K562 (cell line): Measurements from ENCODE around the gene PLCB1. TPM values are rescaled to one million over a fixed set of nuclear protein-coding genes. Genes with fewer than 3 reads are reported as not detected.

ENCODE experiments used
- ATAC-seq: fragments of 200-7000 bp; cut with Tn5 transposase; 3 replicates; pipeline ENCODE4 v1.9.1; 2020; ENCODE audit warnings: moderate library complexity
- BruUV-seq: library from RNA; stranded (reverse); fragments of 400-500 nt; replicated peaks from 2 replicates; lab custom pipeline; 2021; lab: Mats Ljungman, UMichigan
- CTCF ChIA-PET: fragments of 300-600 bp; formaldehyde crosslinking; extraction: SDS; loops from one replicate; lab custom pipeline; 2021; ENCODE audit warnings: low intra/inter-chr PET ratio; lab: Yijun Ruan, JAX
- POLR2A ChIA-PET: fragments of 300-600, 350-650 bp; sonication (Branson Sonifier 250); formaldehyde crosslinking; extraction: SDS; loops from one replicate; lab custom pipeline; 2021; ENCODE audit warnings: antibody characterized with exemption, inconsistent platforms; lab: Yijun Ruan, JAX
- DNase-seq, 4 experiments: peaks; one replicate each; pipeline versions ENCODE4 v3.0.0 to v3.0.0-alpha.2; 2011 to 2018; ENCODE audit warnings: low spot score in 3 of 4, mixed read lengths in 3 of 4; ENCODE audit errors: extremely low read depth in 1 of 4
- FAIRE-seq: peaks from 2 replicates; lab custom pipeline; 2011; peaks lifted over from hg19 to GRCh38; lab: Jason Lieb, UNC
- H2AFZ ChIP-seq: 2 replicates; pipeline ENCODE4 v1.6.0; 2011; ENCODE audit warnings: low read depth, low read length, control low read depth, inconsistent platforms
- H3K27ac ChIP-seq: fragments of 200-600 bp; 3 replicates; pipeline ENCODE4 v1.8.0; 2011; ENCODE audit warnings: low read depth, mild to moderate bottlenecking, control low read depth, inconsistent platforms, low read length, moderate library complexity, mixed read lengths; ENCODE audit errors: extremely low read depth
- H3K27me3 ChIP-seq, 2 experiments: fragments of 300-600 bp in 1 of 2; 2 replicates in 1 of 2; 3 replicates in 1 of 2; pipeline versions ENCODE4 v1.6.0 to v1.8.0; 2011; ENCODE audit warnings: inconsistent platforms in 2 of 2, low read length in 2 of 2, mild to moderate bottlenecking in 1 of 2, mixed read lengths in 1 of 2, moderate library complexity in 1 of 2; ENCODE audit not compliant: control insufficient read depth in 2 of 2, insufficient read depth in 2 of 2
- H3K36me3 ChIP-seq: fragments of 300-600 bp; 3 replicates; pipeline ENCODE4 v1.8.0; 2011; ENCODE audit warnings: mild to moderate bottlenecking, low read length, inconsistent platforms; ENCODE audit not compliant: control insufficient read depth, insufficient read depth
- H3K4me1 ChIP-seq, 2 experiments: fragments of 200-600 bp in 1 of 2; replicated peaks in 1 of 2; 2 replicates in 1 of 2; 3 replicates in 1 of 2; pipeline versions ENCODE4 v1.5.1 to v1.8.0; 2011; ENCODE audit warnings: inconsistent platforms in 2 of 2, low read length in 2 of 2, mild to moderate bottlenecking in 1 of 2, mixed read lengths in 1 of 2, moderate library complexity in 1 of 2; ENCODE audit not compliant: control insufficient read depth in 2 of 2, insufficient read depth in 2 of 2
- H3K4me2 ChIP-seq: 2 replicates; pipeline ENCODE4 v1.6.1; 2011; ENCODE audit warnings: low read length, control low read depth, inconsistent platforms, mixed read lengths; ENCODE audit not compliant: insufficient read depth
- H3K4me3 ChIP-seq: fragments of 200-600 bp; sonication (generic), shearing (Covaris generic); 2 replicates; pipeline ENCODE4 v1.5.1; 2016; ENCODE audit warnings: control low read depth, inconsistent platforms
- H3K79me2 ChIP-seq: fragments of 200-600 bp; 3 replicates; pipeline ENCODE4 v1.8.0; 2011; ENCODE audit warnings: low read length, inconsistent platforms; ENCODE audit not compliant: control insufficient read depth, insufficient read depth
- H3K9ac ChIP-seq, 2 experiments: 2 replicates each; pipeline versions ENCODE4 v1.6.0 to v1.6.1; 2011; ENCODE audit warnings: low read depth in 2 of 2, low read length in 2 of 2, control low read depth in 1 of 2, inconsistent platforms in 1 of 2, mild to moderate bottlenecking in 1 of 2, mixed read lengths in 1 of 2; ENCODE audit not compliant: insufficient read depth in 1 of 2
- H3K9me1 ChIP-seq: one replicate; pipeline ENCODE4 v1.6.0; 2011; ENCODE audit warnings: inconsistent platforms, mild to moderate bottlenecking, low read length, moderate library complexity; ENCODE audit not compliant: control insufficient read depth, insufficient read depth
- H3K9me3 ChIP-seq: replicated peaks from 2 replicates; pipeline ENCODE4 v1.5.1; 2011; ENCODE audit warnings: low read depth, low read length, inconsistent platforms; ENCODE audit not compliant: control insufficient read depth, insufficient read depth
- H4K20me1 ChIP-seq: replicated peaks from 2 replicates; pipeline ENCODE4 v1.6.1; 2011; ENCODE audit warnings: low read length, inconsistent platforms, mixed read lengths; ENCODE audit not compliant: control insufficient read depth, insufficient read depth
- C11orf30 ChIP-seq: fragments of 450-650 bp; IDR thresholded peaks from 2 replicates; pipeline ENCODE4 v1.6.1; 2016; ENCODE audit warnings: low read depth, mild to moderate bottlenecking
- CBX1 ChIP-seq: sonication (generic); IDR thresholded peaks from 2 replicates; pipeline ENCODE4 v1.6.1; 2016; ENCODE audit warnings: antibody characterized with exemption, low read depth, mild to moderate bottlenecking
- CREBBP ChIP-seq: IDR thresholded peaks from one replicate; pipeline ENCODE4 v1.6.1; 2012; ENCODE audit warnings: low read depth, mild to moderate bottlenecking, control low read depth, inconsistent platforms, low read length
- CTBP1 ChIP-seq: fragments of 450-650 bp; IDR thresholded peaks from 2 replicates; pipeline ENCODE4 v1.6.1; 2016; ENCODE audit warnings: borderline replicate concordance
- HCFC1 ChIP-seq: IDR thresholded peaks from 2 replicates; pipeline ENCODE4 v1.6.1; 2012; ENCODE audit warnings: low read depth, low read length, improper control_type of control experiment
- MAFG ChIP-seq: fragments of 450-650 bp; conservative IDR thresholded peaks from 2 replicates; pipeline ENCODE4 v1.6.1; 2016; ENCODE audit warnings: missing genetic modification characterization, missing compliant biosample characterization
- NFE2 ChIP-seq: IDR thresholded peaks from 2 replicates; pipeline ENCODE4 v1.6.1; 2014; ENCODE audit warnings: antibody characterized with exemption, low read depth
- NFE2L1 ChIP-seq: fragments of 450-650 bp; IDR thresholded peaks from 2 replicates; pipeline ENCODE4 v1.6.1; 2016; ENCODE audit warnings: missing genetic modification characterization, low read depth, mild to moderate bottlenecking, missing compliant biosample characterization, moderate library complexity, borderline replicate concordance
- POLR2H ChIP-seq: IDR thresholded peaks from 2 replicates; pipeline ENCODE4 v1.6.1; 2016; ENCODE audit warnings: missing genetic modification characterization, low read depth, mild to moderate bottlenecking, control low read depth, missing compliant biosample characterization, moderate library complexity
- PTBP1 ChIP-seq: fragments of 200-400 bp; formaldehyde crosslinking; IDR thresholded peaks from 2 replicates; pipeline ENCODE4 v1.6.1; 2017; ENCODE audit warnings: low read depth, low read length
- SAFB2 ChIP-seq: fragments of 200-400 bp; formaldehyde crosslinking; IDR thresholded peaks from 2 replicates; pipeline ENCODE4 v1.6.1; 2018; ENCODE audit warnings: borderline replicate concordance, low read length, low read depth, moderate library complexity; ENCODE audit not compliant: severe bottlenecking
- SMAD1 ChIP-seq: fragments of 150-350 bp; IDR thresholded peaks from 2 replicates; pipeline ENCODE4 v1.6.1; 2014; ENCODE audit warnings: low read length, low read depth; ENCODE audit not compliant: partially characterized antibody
- STAT5B ChIP-seq: fragments of 250-450 bp; sonication (Bioruptor Pico); IDR thresholded peaks from 2 replicates; pipeline ENCODE4 v1.8.0; 2021; ENCODE audit warnings: mild to moderate bottlenecking, inconsistent platforms
- XRCC5 ChIP-seq: fragments of 200-400 bp; formaldehyde crosslinking; IDR thresholded peaks from 2 replicates; pipeline ENCODE4 v1.6.1; 2017; ENCODE audit warnings: low read depth, mild to moderate bottlenecking, low read length
- ZKSCAN1 ChIP-seq: fragments of 150-350 bp; IDR thresholded peaks from 2 replicates; pipeline ENCODE4 v1.6.1; 2016; ENCODE audit warnings: low read depth, low read length
- ZNF316 ChIP-seq: fragments of 450-650 bp; IDR thresholded peaks from 2 replicates; pipeline ENCODE4 v1.6.1; 2016
- ZNF707 ChIP-seq: fragments of 250-450 bp; sonication (Bioruptor Pico); conservative IDR thresholded peaks from 2 replicates; pipeline ENCODE4 v1.8.0; 2022; ENCODE audit warnings: inconsistent platforms, mild to moderate bottlenecking, moderate library complexity
- ZSCAN32 ChIP-seq: fragments of 450-650 bp; formaldehyde crosslinking; IDR thresholded peaks from 2 replicates; pipeline ENCODE4 v1.4.0; 2020; ENCODE audit warnings: mild to moderate bottlenecking, moderate library complexity
- WGBS: fragments of 100-300 bp; shearing (Covaris generic); methylation state at CpG from one replicate; pipeline ENCODE4 v1.1.6; 2016; ENCODE audit warnings: low coverage, mixed read lengths; ENCODE audit not compliant: insufficient coverage; ENCODE audit errors: missing lambda C conversion rate; 5-methylcytosine and 5-hydroxymethylcytosine counted together
- in situ Hi-C: fragments of 300-500 bp; cut with MboI; formaldehyde crosslinking; loops from 4 replicates; pipeline ENCODE4 v1.15.0; 2018; ENCODE audit warnings: inconsistent platforms, mixed read lengths
- intact Hi-C: fragments of 100-400 bp; cut with micrococcal nuclease; formaldehyde crosslinking; loops from 2 replicates; pipeline ENCODE4 v1.14.2; 2022
- polyA plus RNA-seq, 8 experiments: library from polyadenylated mRNA; depleted of rRNA in 4 of 8; stranded (reverse) in 5 of 8; unstranded in 3 of 8; fragments of >200 nt; fragmentation: Nextera tagmentation in 2 of 8; fragmentation: Illumina TruSeq in 1 of 8; extraction: Ambion mirVana in 2 of 8; extraction: Trizol in 1 of 8; gene quantifications; 2 replicates each; pipeline versions ENCODE4 v1.2.1 to v1.2.3, GENCODE V29; 2011 to 2014; ENCODE audit warnings: inconsistent platforms in 1 of 8, missing spikeins in 1 of 8
- total RNA-seq, 7 experiments: library from RNA; depleted of rRNA in 6 of 7; stranded (reverse); fragments of >200 nt in 6 of 7; fragmentation: Illumina TruSeq in 2 of 7; extraction: Trizol in 2 of 7; gene quantifications; 2 replicates each; pipeline versions ENCODE4 v1.2.1 to v1.2.3, GENCODE V29; 2011 to 2021; ENCODE audit warnings: low replicate concordance in 1 of 7
- TF ChIP-seq, protein P1 (sequence below): fragments of 450-650 bp; IDR thresholded peaks from 2 replicates; pipeline ENCODE4 v1.6.1; 2016; ENCODE audit warnings: antibody characterized with exemption
- TF ChIP-seq, protein P2 (sequence below): sonication (generic); formaldehyde crosslinking; IDR thresholded peaks from 2 replicates; pipeline ENCODE4 v1.8.0; 2022; ENCODE audit warnings: mild to moderate bottlenecking, low read depth, missing genetic modification reagents

Gene PLCB1
- total and polyA plus RNA-seq, 9 of the 15 experiments (the other 6 are each of a cell fraction or from before 2014, with no cell fraction given), result 0.34 to 3.1 (median 1.3) TPM

DNA sequence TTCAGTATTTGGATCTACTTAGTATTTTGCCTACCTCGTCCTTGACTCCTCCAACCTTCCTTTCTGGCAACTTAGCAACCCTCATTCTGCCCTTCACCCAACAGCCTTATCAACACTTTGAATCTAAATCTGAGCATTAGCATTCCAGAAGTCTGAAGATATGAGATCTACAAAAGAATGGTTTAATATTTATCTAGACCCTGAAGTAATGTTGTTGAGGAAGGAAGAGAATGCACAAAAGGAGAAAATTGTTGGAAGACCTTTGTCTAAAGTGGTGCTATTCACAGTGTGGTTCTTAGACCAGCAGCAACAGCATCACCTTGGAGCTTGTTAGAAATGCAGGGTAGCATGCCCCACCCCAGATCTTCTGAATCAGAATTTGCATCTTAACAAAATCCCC lies 738.6 kb downstream of the PLCB1 start:
- 0% methylated on average over 1 of the region's 1 CpG for WGBS

DNA sequence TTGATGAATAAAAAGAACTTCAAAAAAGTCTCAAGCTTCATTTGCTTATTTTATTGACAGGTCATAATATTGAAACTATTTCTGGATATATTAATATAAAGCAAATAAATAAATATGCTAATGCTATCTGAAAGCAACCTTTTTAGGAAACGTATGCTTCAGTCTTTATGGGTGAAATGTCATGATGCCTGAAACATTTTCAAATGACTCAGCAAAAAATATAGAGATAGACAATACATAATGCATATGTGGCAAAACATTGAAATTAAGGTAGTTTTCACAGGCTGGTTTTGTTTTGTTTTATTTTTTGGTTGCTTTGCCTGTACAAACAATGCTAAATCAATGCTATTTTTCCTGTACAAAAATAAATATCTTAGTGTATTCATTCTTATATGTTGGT lies 742.4 kb downstream of the PLCB1 start:
- no peak for DNase-seq
- H3K27ac ChIP-seq, result no peak overlapping the region
- POLR2A ChIA-PET, result no interaction called here
- in situ Hi-C loops (no loop called here), intact Hi-C loops (no loop called here)
- CTCF ChIA-PET, result no interaction called here
- 0 out of 2 replicates have a peak overlapping the region, but pooled peaks have one; percentile 20 for H2AFZ ChIP-seq
- no peaks in the 10 kb centered on the region for H3K79me2 ChIP-seq
- no peaks in the 10 kb centered on the region for H3K4me1 ChIP-seq
- no peak overlapping the region for H3K4me2 ChIP-seq
- WGBS, result 0% methylated on average over 1 of the region's 1 CpG
- no peak for FAIRE-seq
- H3K27me3 ChIP-seq, result no peaks in the 10 kb centered on the region
- no peak overlapping the region for H3K4me3 ChIP-seq
- ATAC-seq, result no peak
- no peaks in the 10 kb centered on the region for H3K36me3 ChIP-seq
- H4K20me1 ChIP-seq, result no peaks in the 10 kb centered on the region
- BruUV-seq, result no TSS peak
- H3K9ac ChIP-seq, result no peak overlapping the region
- H3K9me1 ChIP-seq, result no peaks in the 10 kb centered on the region
- no peaks in the 10 kb centered on the region for H3K9me3 ChIP-seq
- no peak for TF ChIP-seq STAT5B (CRISPR knock-in tag)
- TF ChIP-seq NFE2L1, result peak; percentile 81
- no peak for TF ChIP-seq CBX1
- TF ChIP-seq HCFC1, result no peak
- TF ChIP-seq POLR2H, result no peak
- no peak for TF ChIP-seq SAFB2
- peak; percentile 98 for TF ChIP-seq ZNF316
- no peak for TF ChIP-seq PTBP1
- TF ChIP-seq, protein P1, sequence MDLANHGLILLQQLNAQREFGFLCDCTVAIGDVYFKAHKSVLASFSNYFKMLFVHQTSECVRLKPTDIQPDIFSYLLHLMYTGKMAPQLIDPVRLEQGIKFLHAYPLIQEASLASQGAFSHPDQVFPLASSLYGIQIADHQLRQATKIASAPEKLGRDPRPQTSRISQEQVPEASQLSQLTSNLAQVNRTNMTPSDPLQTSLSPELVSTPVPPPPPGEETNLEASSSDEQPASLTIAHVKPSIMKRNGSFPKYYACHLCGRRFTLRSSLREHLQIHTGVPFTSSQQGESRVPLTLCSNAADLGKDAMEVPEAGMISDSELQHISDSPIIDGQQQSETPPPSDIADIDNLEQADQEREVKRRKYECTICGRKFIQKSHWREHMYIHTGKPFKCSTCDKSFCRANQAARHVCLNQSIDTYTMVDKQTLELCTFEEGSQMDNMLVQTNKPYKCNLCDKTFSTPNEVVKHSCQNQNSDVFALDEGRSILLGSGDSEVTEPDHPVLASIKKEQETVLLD, result no peak
- no peak for TF ChIP-seq XRCC5
- peak; percentile 75 for TF ChIP-seq NFE2
- peak; percentile 93 for TF ChIP-seq C11orf30
- TF ChIP-seq MAFG (tag), result peak; percentile 94

More for the DNA sequence above, 738.6 kb downstream of the PLCB1 start:
- DNase-seq (no peak), FAIRE-seq (no peak), ATAC-seq (no peak)
- BruUV-seq, result no TSS peak
- Histone ChIP-seq H3K9me1 (no peaks in the 10 kb centered on the region), H3K9me3 (no peaks in the 10 kb centered on the region), H3K4me1 (no peaks in the 10 kb centered on the region), H3K27ac (no peak overlapping the region), H3K79me2 (no peaks in the 10 kb centered on the region), H3K4me3 (no peak overlapping the region), H3K4me2 (no peak overlapping the region), H3K36me3 (no peaks in the 10 kb centered on the region), H2AFZ (no peak overlapping the region), H4K20me1 (no peaks in the 10 kb centered on the region), H3K9ac (no peak overlapping the region), H3K27me3 (no peaks in the 10 kb centered on the region)
- intact Hi-C loops, result no loop called here
- no peak for TF ChIP-seq ZSCAN32
- no peak for TF ChIP-seq CTBP1
- TF ChIP-seq CREBBP, result no peak
- no peak for TF ChIP-seq ZNF707 (CRISPR knock-in tag)
- TF ChIP-seq ZKSCAN1, result no peak
- no peak for TF ChIP-seq SMAD1
- TF ChIP-seq, protein P2, sequence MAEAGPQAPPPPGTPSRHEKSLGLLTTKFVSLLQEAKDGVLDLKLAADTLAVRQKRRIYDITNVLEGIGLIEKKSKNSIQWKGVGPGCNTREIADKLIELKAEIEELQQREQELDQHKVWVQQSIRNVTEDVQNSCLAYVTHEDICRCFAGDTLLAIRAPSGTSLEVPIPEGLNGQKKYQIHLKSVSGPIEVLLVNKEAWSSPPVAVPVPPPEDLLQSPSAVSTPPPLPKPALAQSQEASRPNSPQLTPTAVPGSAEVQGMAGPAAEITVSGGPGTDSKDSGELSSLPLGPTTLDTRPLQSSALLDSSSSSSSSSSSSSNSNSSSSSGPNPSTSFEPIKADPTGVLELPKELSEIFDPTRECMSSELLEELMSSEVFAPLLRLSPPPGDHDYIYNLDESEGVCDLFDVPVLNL (CRISPR knock-in tag), result no peak
- in situ Hi-C loops, result no loop called here
- ChIA-PET CTCF (no interaction called here), POLR2A (no interaction called here)
